NT2/D1 (cell line): ENCODE results near the gene ACTL10.

Experiments
- YY1 ChIP-seq: IDR thresholded peaks from 2 replicates; pipeline ENCODE4 v1.6.1; 2011; ENCODE audit not compliant: insufficient read length, insufficient read depth
- ZNF274 ChIP-seq: IDR thresholded peaks from 2 replicates; pipeline ENCODE4 v1.6.1; 2011; ENCODE audit warnings: mild to moderate bottlenecking, low read depth, low read length

DNA sequence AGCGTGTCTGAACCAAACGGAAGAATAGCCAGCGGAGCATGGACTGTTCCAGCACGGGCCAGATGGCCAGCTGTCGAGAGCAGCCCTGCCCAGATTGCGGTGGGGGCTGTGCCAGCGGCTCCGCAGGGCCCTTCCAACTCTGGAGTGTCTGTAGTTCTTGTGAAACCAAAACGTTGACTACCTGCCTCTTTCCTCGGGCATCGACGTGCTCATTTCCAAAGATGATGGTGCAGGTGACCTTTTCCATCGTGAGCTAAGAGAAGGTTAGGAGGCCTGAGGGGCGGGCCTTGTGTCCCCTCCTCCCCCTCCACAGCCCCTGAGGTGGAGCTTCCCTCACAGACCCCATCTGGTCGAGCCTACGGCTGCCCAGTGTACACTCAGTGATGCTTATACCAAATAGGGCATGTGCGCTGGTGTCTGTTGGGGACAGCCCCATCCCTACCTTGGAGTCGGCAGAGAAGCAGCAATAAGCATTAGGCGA lies 17.5 kb upstream of the ACTL10 start:
- TF ChIP-seq YY1 = no peak
- TF ChIP-seq ZNF274 = no peak
